SH-SY5Y (cell line): ENCODE data around the gene MYO3A.

Experiments used
- GATA2 ChIP-seq: IDR thresholded peaks from 2 replicates; pipeline ENCODE4 v1.6.1; 2011; ENCODE audit warnings: mild to moderate bottlenecking, low read depth, low read length
- GATA3 ChIP-seq: IDR thresholded peaks from 2 replicates; pipeline ENCODE4 v1.6.1; 2011; ENCODE audit warnings: low read depth, mild to moderate bottlenecking, low read length, moderate library complexity

DNA sequence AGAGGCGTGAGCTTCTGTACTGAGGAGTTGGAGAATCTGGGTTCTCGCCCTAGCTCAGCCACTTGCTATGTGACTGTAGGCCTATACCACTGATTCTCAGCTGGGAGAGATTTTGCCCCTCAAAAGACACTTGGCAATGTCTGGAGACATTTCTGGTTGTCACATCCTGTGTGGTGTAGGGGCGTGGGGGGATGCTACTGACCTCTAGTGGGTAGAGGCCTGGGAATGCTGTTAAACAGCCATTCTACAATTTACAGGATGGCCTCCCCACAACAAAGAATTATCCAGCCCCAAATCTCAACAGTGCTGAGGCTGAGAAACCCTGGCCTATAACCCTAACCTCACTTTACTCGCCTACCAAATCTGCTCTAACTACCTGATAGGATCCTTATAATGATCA lies 223.7 kb downstream of the MYO3A start:
- TF ChIP-seq GATA3 (no peak), GATA2 (no peak)
